Fibroblast of lung (primary cell): ENCODE results near the gene DLD. TPM values are rescaled to one million over a fixed set of nuclear protein-coding genes. Genes with fewer than 3 reads are reported as not detected.
"Not testable (repeated sequence)": the region's sequence is repeated elsewhere in the genome, so short reads cannot be mapped to it uniquely, and the experiment has no call there.

ENCODE experiments used
- DNase-seq, 2 donors: peaks; one replicate each; pipeline versions ENCODE4 v3.0.0 to v3.0.0-alpha.2; 2010; ENCODE audit warnings: low read depth in 2 of 2
- H2AFZ ChIP-seq: 2 replicates; pipeline ENCODE4 v1.5.1; 2012; ENCODE audit warnings: low read length, control low read depth, inconsistent platforms
- H3K27ac ChIP-seq: 2 replicates; pipeline ENCODE4 v1.5.1; 2011; ENCODE audit warnings: low read length, control low read depth; ENCODE audit not compliant: insufficient read depth
- H3K27me3 ChIP-seq: 2 replicates; pipeline ENCODE4 v1.5.1; 2011; ENCODE audit warnings: mild to moderate bottlenecking, low read length; ENCODE audit not compliant: control insufficient read depth, insufficient read depth
- H3K36me3 ChIP-seq: 2 replicates; pipeline ENCODE4 v1.5.1; 2011; ENCODE audit warnings: low read length; ENCODE audit not compliant: control insufficient read depth, insufficient read depth
- H3K4me1 ChIP-seq: 2 replicates; pipeline ENCODE4 v1.5.1; 2011; ENCODE audit warnings: low read length; ENCODE audit not compliant: control insufficient read depth, insufficient read depth; ENCODE audit errors: extremely low read depth
- H3K4me2 ChIP-seq: 2 replicates; pipeline ENCODE4 v1.5.1; 2011; ENCODE audit warnings: low read length, control low read depth; ENCODE audit not compliant: insufficient read depth; ENCODE audit errors: extremely low read depth
- H3K4me3 ChIP-seq, 4 experiments: fragments of 200-600 bp in 1 of 4; sonication (generic) in 1 of 4; replicated peaks in 1 of 4; 2 replicates each; pipeline ENCODE4 v1.5.1; 2011 to 2016; ENCODE audit warnings: low read length in 4 of 4, low read depth in 3 of 4, mild to moderate bottlenecking in 3 of 4, control low read depth in 2 of 4, inconsistent platforms in 1 of 4, mixed read lengths in 1 of 4; ENCODE audit not compliant: insufficient read depth in 1 of 4; ENCODE audit errors: control extremely low read depth in 1 of 4
- H3K79me2 ChIP-seq: 2 replicates; pipeline ENCODE4 v1.5.1; 2012; ENCODE audit warnings: mild to moderate bottlenecking, low read length, inconsistent platforms; ENCODE audit not compliant: control insufficient read depth, insufficient read depth
- H3K9ac ChIP-seq: 2 replicates; pipeline ENCODE4 v1.5.1; 2011; ENCODE audit warnings: mild to moderate bottlenecking, low read length, control low read depth; ENCODE audit not compliant: insufficient read depth
- H3K9me3 ChIP-seq: 2 replicates; pipeline ENCODE4 v1.5.1; 2012; ENCODE audit warnings: low read depth, low read length; ENCODE audit not compliant: control insufficient read depth, insufficient read depth
- H4K20me1 ChIP-seq: 2 replicates; pipeline ENCODE4 v1.5.1; 2011; ENCODE audit warnings: low read length; ENCODE audit not compliant: control insufficient read depth, insufficient read depth; ENCODE audit errors: extremely low read depth
- EZH2 ChIP-seq: IDR thresholded peaks from 2 replicates; pipeline ENCODE4 v1.5.1; 2012; ENCODE audit warnings: low read length, control low read depth, mild to moderate bottlenecking; ENCODE audit errors: missing control alignments
- polyA plus RNA-seq, 2 donors: library from polyadenylated mRNA; depleted of rRNA in 1 of 2; stranded (reverse) in 1 of 2; unstranded in 1 of 2; fragments of >200 nt; gene quantifications; 2 replicates each; pipeline ENCODE4 v1.2.1, GENCODE V29; 2011 to 2012; ENCODE audit warnings: missing spikeins in 1 of 2
- total RNA-seq: library from RNA; depleted of rRNA; stranded (reverse); fragments of >200 nt; gene quantifications from 2 replicates; pipeline ENCODE4 v1.2.1, GENCODE V29; 2014
- TF ChIP-seq, protein P1 (sequence below), 2 donors: IDR thresholded peaks in 1 of 2; conservative IDR thresholded peaks in 1 of 2; 1 replicate in 1 of 2; 2 replicates in 1 of 2; pipeline ENCODE4 v1.5.1; 2011 to 2012; ENCODE audit warnings: low read length in 2 of 2, control low read depth in 1 of 2, inconsistent platforms in 1 of 2, low read depth in 1 of 2, mild to moderate bottlenecking in 1 of 2

DLD gene
- total and polyA plus RNA-seq, 2 donors (not counting 1 experiment from before 2014, with no cell fraction given), result 48.6 to 160 TPM

- Histone ChIP-seq H3K4me1 (peaks cover 56% of the 10 kb centered on the region), H3K27ac (peak overlapping the region; percentile 40), H3K4me2 (no peak overlapping the region), H3K36me3 (peaks cover 40% of the 10 kb centered on the region), H3K9me3 (no peaks in the 10 kb centered on the region), H3K4me3 (no peak overlapping the region), H4K20me1 (no peaks in the 10 kb centered on the region), H3K9ac (no peak overlapping the region), H3K79me2 (no peaks in the 10 kb centered on the region), H3K27me3 (no peaks in the 10 kb centered on the region), H2AFZ (no peak overlapping the region)
- TF ChIP-seq, protein P1, sequence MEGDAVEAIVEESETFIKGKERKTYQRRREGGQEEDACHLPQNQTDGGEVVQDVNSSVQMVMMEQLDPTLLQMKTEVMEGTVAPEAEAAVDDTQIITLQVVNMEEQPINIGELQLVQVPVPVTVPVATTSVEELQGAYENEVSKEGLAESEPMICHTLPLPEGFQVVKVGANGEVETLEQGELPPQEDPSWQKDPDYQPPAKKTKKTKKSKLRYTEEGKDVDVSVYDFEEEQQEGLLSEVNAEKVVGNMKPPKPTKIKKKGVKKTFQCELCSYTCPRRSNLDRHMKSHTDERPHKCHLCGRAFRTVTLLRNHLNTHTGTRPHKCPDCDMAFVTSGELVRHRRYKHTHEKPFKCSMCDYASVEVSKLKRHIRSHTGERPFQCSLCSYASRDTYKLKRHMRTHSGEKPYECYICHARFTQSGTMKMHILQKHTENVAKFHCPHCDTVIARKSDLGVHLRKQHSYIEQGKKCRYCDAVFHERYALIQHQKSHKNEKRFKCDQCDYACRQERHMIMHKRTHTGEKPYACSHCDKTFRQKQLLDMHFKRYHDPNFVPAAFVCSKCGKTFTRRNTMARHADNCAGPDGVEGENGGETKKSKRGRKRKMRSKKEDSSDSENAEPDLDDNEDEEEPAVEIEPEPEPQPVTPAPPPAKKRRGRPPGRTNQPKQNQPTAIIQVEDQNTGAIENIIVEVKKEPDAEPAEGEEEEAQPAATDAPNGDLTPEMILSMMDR (conservative IDR thresholded peaks at IDR 0.05 in 1 of 2, IDR thresholded peaks at IDR 0.05 in 1 of 2; ENCODE audit: low read depth in 1 of 2, low read length in 2 of 2), result no peak
- no peak for TF ChIP-seq EZH2
- DNase-seq, result no peak
Observed at GRCh38 chr7:107953265-107953923, 62.4 kb downstream of the DLD start.

GRCh38 chr7:107953924-107954303, 62.9 kb downstream of the DLD start:
- Histone ChIP-seq H3K27ac (peak overlapping the region; percentile 40), H3K36me3 (peaks cover 38% of the 10 kb centered on the region), H3K4me2 (no peak overlapping the region), H3K4me1 (peaks cover 52% of the 10 kb centered on the region), H3K4me3 (no peak overlapping the region), H3K79me2 (no peaks in the 10 kb centered on the region), H3K27me3 (no peaks in the 10 kb centered on the region), H2AFZ (no peak overlapping the region), H4K20me1 (no peaks in the 10 kb centered on the region), H3K9ac (no peak overlapping the region), H3K9me3 (no peaks in the 10 kb centered on the region)
- no peak for TF ChIP-seq EZH2
- TF ChIP-seq, protein P1 (conservative IDR thresholded peaks at IDR 0.05 in 1 of 2, IDR thresholded peaks at IDR 0.05 in 1 of 2; ENCODE audit: low read depth in 1 of 2, low read length in 2 of 2), result no peak
- peak in 1 of 2 donors; percentile 38 for DNase-seq

DNA sequence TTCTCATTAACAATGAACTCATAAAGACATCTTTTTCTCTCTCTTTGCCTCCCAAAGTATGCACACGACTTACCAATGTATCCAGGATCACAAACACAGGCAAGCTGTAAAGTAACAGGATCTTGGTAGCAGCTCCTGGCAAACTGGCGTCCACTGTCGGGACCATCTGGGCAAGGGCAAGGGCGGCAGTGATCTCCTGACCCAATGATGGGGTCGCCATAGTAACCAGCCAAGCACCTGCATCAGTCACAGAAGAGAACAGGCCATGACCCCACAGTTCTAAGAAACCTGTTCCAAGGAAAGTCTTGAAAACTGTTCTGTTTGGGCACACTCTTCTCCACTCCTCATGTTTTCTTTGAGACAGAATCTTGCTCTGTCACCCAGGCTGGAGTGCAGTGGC, 64.4 kb downstream of the DLD start:
- Histone ChIP-seq H3K4me2 (no peak overlapping the region), H3K36me3 (peaks cover 47% of the 10 kb centered on the region), H3K4me3 (no peak overlapping the region), H3K27ac (no peak overlapping the region), H3K4me1 (peaks cover 51% of the 10 kb centered on the region), H2AFZ (no peak overlapping the region), H4K20me1 (no peaks in the 10 kb centered on the region), H3K79me2 (no peaks in the 10 kb centered on the region), H3K9me3 (no peaks in the 10 kb centered on the region), H3K27me3 (no peaks in the 10 kb centered on the region), H3K9ac (no peak overlapping the region)
- no peak for DNase-seq
- TF ChIP-seq, protein P1 (conservative IDR thresholded peaks at IDR 0.05 in 1 of 2, IDR thresholded peaks at IDR 0.05 in 1 of 2; ENCODE audit: low read depth in 1 of 2, low read length in 2 of 2), result no peak
- no peak for TF ChIP-seq EZH2

DNA sequence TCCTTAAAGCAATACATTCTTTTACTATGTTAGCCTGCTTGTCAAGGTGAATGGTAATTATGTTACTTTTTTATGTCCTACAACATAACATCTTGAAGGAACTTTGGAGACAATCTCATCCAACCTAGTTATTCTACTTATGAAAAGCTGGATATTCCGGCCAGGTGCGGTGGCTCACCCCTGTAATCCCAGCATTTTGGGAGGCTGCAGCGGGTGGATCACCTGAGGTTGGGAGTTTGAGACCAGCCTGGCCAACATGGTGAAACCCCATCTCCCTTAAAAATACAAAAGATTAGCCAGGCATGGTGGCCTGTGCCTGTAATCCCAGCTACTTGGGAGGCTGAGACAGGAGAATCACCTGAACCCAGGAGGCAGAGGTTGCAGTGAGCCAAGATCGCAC, 66.0 kb downstream of the DLD start:
- not testable (repeated sequence) for H3K9ac ChIP-seq, H3K9me3 ChIP-seq, H4K20me1 ChIP-seq, H3K79me2 ChIP-seq, H3K27me3 ChIP-seq, DNase-seq, H2AFZ ChIP-seq, H3K4me3 ChIP-seq, H3K4me2 ChIP-seq, H3K27ac ChIP-seq
- H3K4me1 ChIP-seq, result peaks cover 40% of the 10 kb centered on the region
- peaks cover 45% of the 10 kb centered on the region for H3K36me3 ChIP-seq
